ENCODE data around the gene CFLAR. TPM values are rescaled to one million over a fixed set of nuclear protein-coding genes. Genes with fewer than 3 reads are reported as not detected.

CFLAR gene
- total RNA-seq, 6 experiments from 2014 or later: 56.0 to 65.1 (median 59.1) TPM

DNA sequence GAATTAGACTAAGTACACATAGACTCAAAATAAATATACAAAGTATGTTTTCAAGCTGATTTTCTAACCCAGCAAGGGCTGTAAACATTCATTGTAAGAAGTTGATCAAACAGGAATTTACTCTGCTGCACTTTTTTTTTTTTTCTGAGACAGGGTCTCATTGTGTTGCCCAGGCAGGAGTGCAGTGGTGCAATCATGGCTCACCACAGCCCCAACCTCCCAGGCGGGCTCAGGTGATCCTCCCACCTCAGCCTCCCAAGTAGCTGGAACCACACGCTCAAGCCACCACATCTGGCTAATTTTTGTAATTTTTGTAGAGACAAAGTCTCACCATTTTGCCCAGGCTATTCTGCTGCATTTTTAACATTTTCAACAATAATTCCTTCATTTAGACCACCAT, 8.3 kb upstream of the CFLAR start:
- TF ChIP-seq, protein P1, sequence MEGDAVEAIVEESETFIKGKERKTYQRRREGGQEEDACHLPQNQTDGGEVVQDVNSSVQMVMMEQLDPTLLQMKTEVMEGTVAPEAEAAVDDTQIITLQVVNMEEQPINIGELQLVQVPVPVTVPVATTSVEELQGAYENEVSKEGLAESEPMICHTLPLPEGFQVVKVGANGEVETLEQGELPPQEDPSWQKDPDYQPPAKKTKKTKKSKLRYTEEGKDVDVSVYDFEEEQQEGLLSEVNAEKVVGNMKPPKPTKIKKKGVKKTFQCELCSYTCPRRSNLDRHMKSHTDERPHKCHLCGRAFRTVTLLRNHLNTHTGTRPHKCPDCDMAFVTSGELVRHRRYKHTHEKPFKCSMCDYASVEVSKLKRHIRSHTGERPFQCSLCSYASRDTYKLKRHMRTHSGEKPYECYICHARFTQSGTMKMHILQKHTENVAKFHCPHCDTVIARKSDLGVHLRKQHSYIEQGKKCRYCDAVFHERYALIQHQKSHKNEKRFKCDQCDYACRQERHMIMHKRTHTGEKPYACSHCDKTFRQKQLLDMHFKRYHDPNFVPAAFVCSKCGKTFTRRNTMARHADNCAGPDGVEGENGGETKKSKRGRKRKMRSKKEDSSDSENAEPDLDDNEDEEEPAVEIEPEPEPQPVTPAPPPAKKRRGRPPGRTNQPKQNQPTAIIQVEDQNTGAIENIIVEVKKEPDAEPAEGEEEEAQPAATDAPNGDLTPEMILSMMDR (IDR thresholded peaks at IDR 0.05): no peak
- Mint-ChIP-seq H3K4me1 (ENCODE audit: low read depth) (no peaks in the 10 kb centered on the region), H3K36me3 (ENCODE audit: low read depth) (peaks cover 7% of the 10 kb centered on the region; the same call in 1 of the 2 replicates), H3K9me3 (no peaks in the 10 kb centered on the region), H3K27ac (no peak overlapping the region), H3K27me3 (ENCODE audit: insufficient read depth) (no peaks in the 10 kb centered on the region), H3K4me3 (no peak overlapping the region)
- no peak for DNase-seq

DNA sequence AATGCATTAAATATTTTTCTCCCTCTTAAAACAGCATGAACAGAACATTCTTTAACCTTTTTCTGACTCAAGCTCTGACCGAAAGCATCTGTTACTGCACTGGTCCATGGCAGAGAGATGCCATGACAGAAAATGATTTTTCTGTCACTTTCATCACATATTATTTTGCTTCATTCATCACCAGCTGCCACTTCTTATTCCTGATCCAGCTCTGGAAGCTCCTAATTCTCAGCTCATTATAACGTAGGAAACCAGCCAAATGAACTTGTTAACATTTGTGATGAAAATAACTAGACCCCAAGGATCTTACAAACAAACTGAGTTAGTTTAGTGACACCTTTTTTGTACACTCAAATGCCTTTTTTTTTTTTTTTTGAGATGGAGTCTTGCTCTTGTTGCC, 7.6 kb upstream of the CFLAR start:
- Mint-ChIP-seq H3K27me3 (ENCODE audit: insufficient read depth) (no peaks in the 10 kb centered on the region), H3K36me3 (ENCODE audit: low read depth) (peaks cover 7% of the 10 kb centered on the region; the same call in 1 of the 2 replicates), H3K4me3 (no peak overlapping the region), H3K4me1 (ENCODE audit: low read depth) (0 out of 2 replicates have a peak, but pooled peaks cover under 1% of the 10 kb centered on the region), H3K27ac (no peak overlapping the region), H3K9me3 (no peaks in the 10 kb centered on the region)
- TF ChIP-seq, protein P1 (IDR thresholded peaks at IDR 0.05): no peak
- DNase-seq: no peak

DNA sequence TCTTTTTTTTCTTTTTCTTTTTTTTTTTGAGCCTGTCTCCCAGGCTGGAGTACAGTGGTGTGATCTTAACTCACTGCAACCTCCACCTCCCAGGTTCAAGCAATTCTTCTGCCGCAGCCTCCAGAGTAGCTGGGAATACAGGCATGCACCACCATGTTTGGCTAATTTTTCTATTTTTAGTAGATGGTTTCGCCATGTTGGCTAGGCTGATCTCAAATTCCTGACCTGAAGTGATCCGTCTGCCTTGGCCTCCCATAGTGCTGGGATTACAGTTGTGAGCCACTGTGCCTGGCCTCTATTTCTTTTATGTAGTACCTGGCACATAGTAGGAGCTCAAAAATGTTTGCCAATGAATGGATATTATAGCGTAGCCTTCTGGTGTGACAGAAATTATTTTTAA, 6.8 kb upstream of the CFLAR start:
- TF ChIP-seq, protein P1 (IDR thresholded peaks at IDR 0.05): no peak
- no peak for DNase-seq

DNA sequence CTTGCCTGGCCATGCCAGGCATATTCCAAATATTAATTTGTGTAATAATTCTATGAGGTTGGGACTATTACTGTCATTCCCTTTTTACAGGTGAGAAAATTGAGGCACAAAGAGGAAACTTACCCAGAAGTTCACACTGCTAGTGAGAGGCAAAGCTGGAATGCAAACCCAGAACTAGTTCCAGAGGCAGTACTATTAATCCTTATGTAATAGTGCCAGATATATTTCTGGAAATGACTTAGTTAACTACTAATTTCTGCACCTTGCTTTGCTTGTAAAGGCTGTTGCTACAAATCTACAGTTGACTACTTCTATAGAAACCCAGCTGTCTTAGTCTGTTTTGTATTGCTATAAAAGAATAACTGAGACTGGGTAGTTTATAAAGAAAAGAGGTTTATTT, 5.3 kb upstream of the CFLAR start:
- no peak for DNase-seq
- TF ChIP-seq, protein P1 (IDR thresholded peaks at IDR 0.05): no peak
- Mint-ChIP-seq H3K27ac (no peak overlapping the region), H3K9me3 (no peaks in the 10 kb centered on the region), H3K27me3 (ENCODE audit: insufficient read depth) (no peaks in the 10 kb centered on the region; the same call in 1 of the 2 replicates), H3K36me3 (ENCODE audit: low read depth) (peaks cover 14% of the 10 kb centered on the region; the same call in 1 of the 2 replicates), H3K4me1 (ENCODE audit: low read depth) (peaks cover 17% of the 10 kb centered on the region), H3K4me3 (no peak overlapping the region)

More for the DNA sequence above, 6.8 kb upstream of the CFLAR start:
- Mint-ChIP-seq H3K27me3 (ENCODE audit: insufficient read depth) (no peaks in the 10 kb centered on the region; the same call in 1 of the 2 replicates), H3K4me1 (ENCODE audit: low read depth) (0 out of 2 replicates have a peak, but pooled peaks cover 5% of the 10 kb centered on the region), H3K9me3 (no peaks in the 10 kb centered on the region), H3K27ac (no peak overlapping the region), H3K36me3 (ENCODE audit: low read depth) (peaks cover 7% of the 10 kb centered on the region; the same call in 1 of the 2 replicates), H3K4me3 (no peak overlapping the region)

DNA sequence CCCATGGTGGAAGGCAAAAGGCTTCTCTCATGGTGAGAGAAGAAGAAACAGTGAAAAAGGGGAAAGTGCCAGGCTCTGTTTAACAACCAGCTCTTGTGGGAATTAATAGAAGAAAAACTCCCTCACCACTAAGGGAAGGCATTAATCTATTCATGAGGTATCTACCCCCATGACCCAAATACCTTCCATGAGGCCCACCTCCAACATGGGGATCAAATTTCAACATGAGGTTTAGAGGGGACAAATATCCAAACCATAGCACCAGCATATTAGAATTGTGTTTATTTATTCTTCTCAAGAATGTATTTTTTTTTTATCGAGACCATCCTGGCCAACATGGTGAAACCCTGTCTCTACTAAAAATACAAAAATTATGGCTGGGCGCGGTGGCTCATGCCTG, 4.9 kb upstream of the CFLAR start:
- no peak overlapping the region for H3K4me3 Mint-ChIP-seq
- H3K9me3 Mint-ChIP-seq: no peaks in the 10 kb centered on the region
- TF ChIP-seq, protein P1 (IDR thresholded peaks at IDR 0.05): no peak
- no peaks in the 10 kb centered on the region; the same call in 1 of the 2 replicates for H3K27me3 Mint-ChIP-seq (ENCODE audit: insufficient read depth)
- H3K27ac Mint-ChIP-seq: no peak overlapping the region
- H3K4me1 Mint-ChIP-seq (ENCODE audit: low read depth): peaks cover 17% of the 10 kb centered on the region
- peaks cover 10% of the 10 kb centered on the region; the same call in 1 of the 2 replicates for H3K36me3 Mint-ChIP-seq (ENCODE audit: low read depth)
- no peak for DNase-seq

Data from HFFc6 (cell line).